UCSD-AML1 (cell line): ENCODE data around the gene RPTOR.
"Not testable (repeated sequence)": the region's sequence is repeated elsewhere in the genome, so short reads cannot be mapped to it uniquely, and the experiment has no call there.

ENCODE experiments used
- DNase-seq: peaks from one replicate; lab custom pipeline; 2025; ENCODE audit not compliant: unreplicated experiment; lab: John Stamatoyannopoulos, UW

The RPTOR gene

GRCh38 chr17:80687839-80688238, 143.2 kb downstream of the RPTOR start:
- DNase-seq, result no peak

DNA sequence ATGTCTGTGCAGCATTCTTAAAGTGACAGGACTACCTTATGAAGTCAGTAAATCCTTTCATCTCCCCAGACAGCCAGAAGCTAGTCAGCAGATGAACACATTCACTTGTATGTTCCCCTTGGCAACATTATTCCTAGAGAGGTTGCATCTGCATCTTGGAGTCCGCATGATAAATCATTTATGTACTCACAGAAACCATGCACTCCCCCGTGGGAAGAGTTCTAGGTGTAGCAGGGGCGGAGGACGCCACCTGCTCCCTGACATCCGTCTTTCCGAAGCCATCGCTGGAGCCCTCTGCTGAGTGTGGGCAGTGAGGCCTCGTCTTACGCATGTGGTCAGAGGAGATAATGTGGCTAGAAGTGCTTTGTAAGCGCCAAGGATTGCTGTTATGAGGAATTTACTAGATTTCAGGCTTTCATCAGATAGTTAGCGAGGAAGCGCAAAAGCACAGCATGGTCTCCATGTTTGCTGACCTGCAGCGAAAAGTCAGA, 144.5 kb downstream of the RPTOR start:
- DNase-seq, result no peak

DNA sequence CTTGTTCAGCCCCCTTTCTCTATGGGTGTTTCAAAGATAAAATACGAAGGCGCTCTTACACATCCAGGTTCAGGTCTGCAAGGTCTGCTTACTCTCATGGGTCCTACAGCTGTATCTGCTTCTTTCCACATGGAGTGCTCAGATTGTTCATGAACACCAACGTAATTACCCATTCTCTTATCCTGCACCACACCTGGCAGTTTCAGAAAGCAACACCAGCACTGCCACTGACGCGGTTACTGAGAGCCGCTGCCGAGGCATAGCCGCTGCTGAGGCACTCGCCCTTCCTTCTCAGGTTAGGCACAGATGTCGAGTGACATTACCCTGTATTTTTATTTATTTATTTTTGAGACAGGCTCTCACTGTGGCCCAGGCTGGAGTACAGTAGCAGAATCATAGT, 147.1 kb downstream of the RPTOR start:
- no peak for DNase-seq

DNA sequence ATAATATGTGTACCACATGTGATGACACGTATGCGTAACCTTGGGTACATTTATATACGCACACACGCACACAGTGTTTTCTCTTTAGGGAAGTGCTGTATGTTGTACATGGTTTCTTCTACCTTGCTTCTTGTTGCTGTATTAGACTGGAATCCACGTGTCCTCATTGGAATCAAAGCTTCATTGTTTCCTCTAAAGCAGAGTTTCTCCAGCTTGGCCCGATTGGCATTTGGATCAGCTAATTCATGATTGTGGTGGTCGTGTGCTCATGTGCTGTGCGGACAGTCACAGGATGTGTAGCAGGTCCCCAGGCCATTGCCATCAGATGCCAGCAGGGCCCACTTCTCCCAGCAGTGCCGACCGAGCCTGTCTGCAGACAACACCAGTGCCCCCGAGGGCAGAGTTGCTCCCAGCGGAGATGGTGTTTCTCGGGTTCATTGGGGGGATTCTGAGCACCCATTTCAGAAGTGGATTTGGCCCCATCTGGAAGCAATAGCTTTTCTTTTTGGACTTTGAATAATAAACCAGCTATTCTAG, 148.4 kb downstream of the RPTOR start:
- DNase-seq, result no peak

GRCh38 chr17:80693511-80693910, 148.9 kb downstream of the RPTOR start:
- no peak for DNase-seq

GRCh38 chr17:80694085-80694991, 149.7 kb downstream of the RPTOR start:
- DNase-seq, result no peak

- no peak for DNase-seq
These were observed 150.6 kb downstream of the RPTOR start for GRCh38 chr17:80694992-80695912.

- DNase-seq, result no peak
These were observed 151.3 kb downstream of the RPTOR start for GRCh38 chr17:80695979-80696378.

DNA sequence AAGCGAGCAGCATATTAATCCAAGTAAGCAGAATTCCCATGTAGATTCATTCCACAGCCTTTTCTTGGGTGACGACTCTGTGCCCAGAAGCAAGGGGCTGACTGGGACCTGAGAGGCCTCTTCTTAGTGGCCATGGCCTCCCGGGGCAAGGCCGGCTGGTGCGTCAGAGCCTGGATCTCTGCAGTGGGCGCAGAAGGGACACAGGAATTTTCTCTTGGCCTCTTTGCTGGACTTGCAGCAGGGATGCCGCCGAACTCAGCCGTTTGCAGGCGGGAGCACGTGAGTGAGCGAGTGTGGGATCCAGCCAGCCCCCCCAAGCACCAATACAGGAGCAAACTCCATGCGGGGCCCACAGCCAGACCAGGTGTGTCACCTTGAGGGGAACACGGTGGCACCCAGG, 151.8 kb downstream of the RPTOR start:
- DNase-seq, result no peak

DNA sequence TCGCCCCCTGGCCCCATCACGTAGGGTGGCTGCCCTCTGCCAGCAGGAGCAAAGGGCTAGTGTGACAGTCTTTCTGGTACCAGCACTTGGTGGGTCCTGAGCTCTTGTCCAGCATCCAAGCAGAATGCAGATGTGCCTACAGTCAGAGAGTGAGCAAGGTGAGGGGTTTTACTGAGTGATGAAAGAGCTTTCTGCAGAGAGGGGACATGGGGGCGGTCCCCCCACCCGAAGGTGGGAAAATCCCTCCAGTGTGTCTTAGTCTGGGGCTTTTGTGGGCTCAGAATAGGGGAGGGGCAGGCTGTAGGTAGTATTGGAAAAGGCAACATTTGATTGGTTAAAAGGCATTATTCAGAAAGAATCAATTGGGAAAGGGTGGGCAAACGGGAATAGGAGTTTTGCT, 152.3 kb downstream of the RPTOR start:
- no peak for DNase-seq

DNA sequence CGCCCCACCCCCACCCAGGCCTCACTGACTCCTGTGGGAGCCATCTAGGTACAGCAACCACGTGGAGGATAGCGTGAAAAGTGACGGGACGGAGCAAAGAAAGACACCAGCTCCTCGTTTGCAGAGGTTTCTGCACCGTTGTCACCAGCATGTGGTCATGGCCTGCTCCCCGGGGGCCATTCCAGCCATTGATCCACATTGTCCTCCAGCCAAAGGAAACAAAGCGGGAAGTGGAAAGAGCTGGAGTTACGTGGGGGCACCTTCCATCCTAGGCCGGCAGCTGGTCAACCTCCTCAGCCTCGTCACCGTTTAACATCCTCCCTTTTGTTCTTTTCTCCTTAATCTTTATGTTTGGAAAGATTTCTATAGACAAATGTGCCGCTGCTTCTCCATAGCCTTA, 153.7 kb downstream of the RPTOR start:
- no peak for DNase-seq

DNA sequence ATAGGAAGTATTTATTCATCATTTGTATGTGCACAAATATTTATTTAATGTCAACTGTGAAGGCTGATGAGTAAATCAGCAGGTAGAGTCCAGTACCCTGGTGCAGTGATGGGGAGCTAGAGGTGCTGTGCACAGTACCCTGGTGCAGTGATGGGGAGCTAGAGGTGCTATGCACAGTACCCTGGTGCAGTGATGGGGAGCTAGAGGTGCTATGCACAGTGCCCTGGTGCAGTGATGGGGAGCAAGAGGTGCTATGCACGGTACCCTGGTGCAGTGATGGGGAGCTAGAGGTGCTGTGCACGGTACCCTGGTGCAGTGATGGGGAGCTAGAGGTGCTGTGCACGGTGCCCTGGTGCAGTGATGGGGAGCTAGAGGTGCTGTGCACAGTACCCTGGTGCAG, 154.6 kb downstream of the RPTOR start:
- not testable (repeated sequence) for DNase-seq

DNA sequence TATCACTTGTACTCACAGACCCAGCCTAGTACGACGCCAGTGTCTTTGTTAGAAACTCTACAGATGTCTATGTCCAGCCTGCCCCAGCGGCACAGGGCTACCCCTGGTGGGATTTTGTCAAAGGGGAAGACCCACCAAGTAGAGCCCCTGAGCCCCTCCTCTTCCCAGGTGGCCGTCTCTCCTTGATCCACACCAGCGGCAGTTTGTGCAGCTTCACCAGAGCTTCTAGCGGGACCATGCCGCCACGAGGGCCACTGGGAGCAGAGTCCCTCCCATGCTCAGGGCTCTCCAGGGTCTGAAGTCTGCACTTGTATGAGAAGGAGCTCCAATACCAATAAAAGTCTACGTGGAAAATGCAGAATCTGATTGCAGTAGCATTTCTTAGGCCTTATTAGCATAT, 157.1 kb downstream of the RPTOR start:
- DNase-seq, result no peak

DNA sequence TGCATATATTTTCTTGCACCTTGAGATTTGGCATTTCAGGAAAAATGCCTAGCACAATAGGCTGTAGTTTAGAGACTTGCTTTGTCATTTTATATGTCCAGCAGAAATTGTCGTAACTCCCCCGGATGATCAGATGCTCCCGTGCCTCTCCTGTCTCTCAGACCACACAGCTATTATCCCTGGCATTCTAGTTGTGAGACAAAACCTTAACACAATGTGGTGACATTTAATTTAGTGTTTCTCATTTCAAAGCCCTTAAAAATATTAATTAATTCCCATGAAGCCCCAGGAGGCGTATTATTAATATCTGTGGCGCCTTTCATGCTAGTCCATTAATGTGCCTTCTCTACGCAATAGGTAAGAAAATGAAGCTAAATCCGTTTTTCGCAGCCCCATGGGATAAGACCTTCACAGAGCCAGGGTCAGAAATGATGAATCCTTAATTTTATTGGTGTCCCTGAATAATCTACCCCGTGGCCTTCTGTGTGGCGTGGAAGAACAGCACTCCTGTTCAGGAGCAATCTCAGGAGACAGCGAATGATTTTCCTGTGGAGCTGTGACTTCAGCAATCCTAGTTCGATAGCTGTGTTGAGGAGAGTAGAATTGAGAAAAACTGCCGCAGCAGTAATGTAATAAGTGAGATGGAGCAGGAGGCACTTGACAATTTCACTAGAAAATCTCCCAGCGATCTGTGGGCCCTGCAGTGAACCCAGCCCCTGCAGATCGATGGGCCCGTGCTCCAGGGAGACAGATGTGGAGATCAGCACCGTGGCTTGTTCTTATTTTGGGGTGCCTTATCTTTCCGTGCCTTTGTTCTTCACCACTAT, 157.9 kb downstream of the RPTOR start:
- DNase-seq, result no peak

- no peak for DNase-seq
These were observed 158.5 kb downstream of the RPTOR start for GRCh38 chr17:80703142-80703478.

DNA sequence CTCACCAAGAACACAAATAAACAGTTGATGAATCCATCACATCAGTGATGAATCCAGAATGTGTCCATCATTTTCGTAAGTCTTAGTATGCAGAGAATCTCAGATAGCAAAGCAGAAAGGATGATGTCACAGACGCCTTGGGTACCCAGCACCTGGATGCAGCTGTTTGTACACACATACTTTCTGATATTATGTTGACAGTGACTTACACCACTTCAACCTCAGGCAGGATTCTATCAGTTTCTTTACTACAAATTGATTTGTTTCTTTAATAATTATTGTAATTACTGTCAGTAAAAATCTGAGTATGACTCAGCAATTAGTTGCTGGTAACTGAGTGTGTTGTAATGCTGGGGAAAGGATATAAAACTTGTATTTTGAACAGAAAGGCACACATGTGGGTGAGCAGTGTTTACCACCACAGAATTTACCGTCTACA, 159.8 kb downstream of the RPTOR start:
- DNase-seq, result no peak

DNA sequence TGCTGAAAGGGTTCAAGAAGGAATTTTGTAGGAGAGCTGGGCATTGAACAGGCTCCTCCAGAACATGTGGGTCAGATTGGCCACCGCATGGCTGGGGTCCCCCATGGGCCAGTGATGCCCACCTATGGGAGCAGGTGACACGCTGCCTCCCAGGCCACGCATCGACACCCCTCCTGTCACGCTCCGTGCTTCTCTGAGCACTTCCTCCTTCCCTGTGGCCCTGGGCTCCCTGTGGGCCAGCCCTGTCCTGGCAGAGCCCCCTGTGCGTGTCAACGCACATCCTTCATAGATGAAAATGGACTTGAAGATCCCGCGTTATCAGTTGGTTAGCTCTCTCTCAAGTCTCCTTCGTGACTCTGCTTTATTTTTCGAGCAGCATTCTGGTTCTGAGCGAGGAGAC, 160.3 kb downstream of the RPTOR start:
- DNase-seq, result no peak

- DNase-seq, result no peak
These were observed 161.3 kb downstream of the RPTOR start for GRCh38 chr17:80705988-80706387.

DNA sequence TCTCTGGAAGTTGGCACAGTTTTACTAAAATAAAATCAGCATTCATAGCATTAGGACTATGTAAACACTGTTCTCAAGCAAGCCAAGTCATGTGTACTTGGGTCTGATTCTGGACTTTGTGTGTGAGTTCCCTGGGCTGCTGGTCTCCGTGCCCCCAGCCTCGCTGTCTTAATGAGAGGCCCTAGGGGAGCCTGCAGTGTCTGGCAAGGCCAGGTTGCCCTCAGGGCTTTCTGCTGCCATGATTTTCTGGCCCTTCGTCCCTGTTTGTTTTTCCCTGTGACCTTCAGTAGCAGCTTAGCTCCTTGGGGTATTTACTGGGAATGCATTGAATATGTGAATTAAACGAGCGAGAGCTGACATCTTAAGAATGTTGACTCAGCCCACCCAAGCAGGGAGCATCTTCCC, 161.8 kb downstream of the RPTOR start:
- no peak for DNase-seq

DNA sequence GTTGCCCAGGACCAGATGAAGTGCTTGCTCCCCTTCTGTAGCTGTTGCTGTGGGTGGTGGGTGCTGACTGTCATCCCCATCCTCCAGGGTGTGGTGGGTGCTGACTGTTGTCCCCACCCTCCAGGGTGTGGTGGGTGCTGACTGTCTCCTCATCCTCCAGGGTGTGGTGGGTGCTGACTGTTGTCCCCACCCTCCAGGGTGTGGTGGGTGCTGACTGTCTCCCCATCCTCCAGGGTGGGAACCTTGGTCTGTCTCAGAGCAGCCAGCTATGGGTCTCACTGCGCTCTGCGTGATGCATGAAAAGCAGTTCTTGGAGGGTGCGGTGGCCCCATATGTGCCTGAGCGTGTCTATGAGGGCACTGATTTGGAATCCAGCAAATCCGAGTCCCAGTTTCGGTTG, 163.8 kb downstream of the RPTOR start:
- DNase-seq, result no peak
